HepG2 (cell line): Measurements from ENCODE around the gene GSK3A. TPM values are rescaled to one million over a fixed set of nuclear protein-coding genes. Genes with fewer than 3 reads are reported as not detected.
A peak's percentile ranks its signal among the peaks of the same experiment; 100 is the strongest.

Experiments used
- FOXM1 ChIP-seq: sonication (generic); formaldehyde crosslinking; IDR thresholded peaks from 2 replicates; pipeline ENCODE4 v1.5.0; 2020; ENCODE audit warnings: missing genetic modification reagents
- FOXO1 ChIP-seq: sonication (generic); formaldehyde crosslinking; IDR thresholded peaks from 2 replicates; pipeline ENCODE4 v1.4.0; 2020; ENCODE audit warnings: missing genetic modification reagents
- KDM4B ChIP-seq: sonication (generic); formaldehyde crosslinking; IDR thresholded peaks from 2 replicates; pipeline ENCODE4 v1.4.0; 2020; ENCODE audit warnings: missing genetic modification reagents
- KLF11 ChIP-seq: IDR thresholded peaks from 2 replicates; pipeline ENCODE4 v1.6.1; 2016; ENCODE audit warnings: missing compliant biosample characterization
- RFX3 ChIP-seq: IDR thresholded peaks from 2 replicates; pipeline ENCODE4 v1.6.1; 2016; ENCODE audit warnings: missing biosample characterization, missing genetic modification reagents
- ZKSCAN8 ChIP-seq: IDR thresholded peaks from 2 replicates; pipeline ENCODE4 v1.6.1; 2016; ENCODE audit warnings: borderline replicate concordance, missing genetic modification reagents, missing compliant biosample characterization
- ZNF354B ChIP-seq: sonication (generic); formaldehyde crosslinking; IDR thresholded peaks from 2 replicates; pipeline ENCODE4 v1.8.0; 2022; ENCODE audit warnings: mild to moderate bottlenecking, missing genetic modification reagents
- ZNF564 ChIP-seq: sonication (generic); formaldehyde crosslinking; IDR thresholded peaks from 2 replicates; pipeline ENCODE4 v1.8.1; 2023; ENCODE audit warnings: mild to moderate bottlenecking, missing genetic modification reagents
- ZNF749 ChIP-seq: sonication (generic); formaldehyde crosslinking; IDR thresholded peaks from 2 replicates; pipeline ENCODE4 v1.8.0; 2022; ENCODE audit warnings: mild to moderate bottlenecking, missing genetic modification reagents, moderate library complexity, borderline replicate concordance
- ZNF773 ChIP-seq: sonication (generic); formaldehyde crosslinking; IDR thresholded peaks from 2 replicates; pipeline ENCODE4 v1.4.0; 2020; ENCODE audit warnings: missing genetic modification reagents, borderline replicate concordance
- ZNF792 ChIP-seq: IDR thresholded peaks from 2 replicates; pipeline ENCODE4 v1.6.1; 2016
- ZNF841 ChIP-seq: sonication (generic); formaldehyde crosslinking; IDR thresholded peaks from 2 replicates; pipeline ENCODE4 v1.8.1; 2023; ENCODE audit warnings: missing genetic modification reagents, borderline replicate concordance
- polyA plus RNA-seq, 8 experiments: library from polyadenylated mRNA; depleted of rRNA in 3 of 8; stranded (reverse) in 7 of 8; unstranded in 1 of 8; fragments of >200 nt; fragmentation: Illumina TruSeq in 4 of 8; extraction: Trizol in 4 of 8; gene quantifications; 2 replicates each; pipeline versions ENCODE4 v1.2.1 to v1.2.3, GENCODE V29; 2011 to 2016; ENCODE audit warnings: low read depth in 4 of 8, missing spikeins in 1 of 8, mixed read lengths in 1 of 8; ENCODE audit not compliant: insufficient read depth in 1 of 8
- total RNA-seq, 5 experiments: library from RNA; depleted of rRNA; stranded (reverse); fragments of >200 nt; fragmentation: Illumina TruSeq; extraction: Trizol; gene quantifications; 2 replicates each; pipeline ENCODE4 v1.2.3, GENCODE V29; 2016; ENCODE audit warnings: low read depth in 1 of 5
- TF ChIP-seq, protein P1 (sequence below): sonication (generic); formaldehyde crosslinking; IDR thresholded peaks from 2 replicates; pipeline ENCODE4 v1.9.0; 2022; ENCODE audit warnings: low read depth, missing genetic modification reagents
- TF ChIP-seq, protein P2 (sequence below): sonication (generic); formaldehyde crosslinking; IDR thresholded peaks from 2 replicates; pipeline ENCODE4 v1.4.0; 2020; ENCODE audit warnings: missing genetic modification reagents
- TF ChIP-seq, protein P3 (sequence below): sonication (generic); formaldehyde crosslinking; IDR thresholded peaks from 2 replicates; pipeline ENCODE4 v1.4.0; 2020; ENCODE audit warnings: missing genetic modification reagents
- TF ChIP-seq, protein P4 (sequence below): sonication (generic); IDR thresholded peaks from 2 replicates; pipeline ENCODE4 v1.6.1; 2016; ENCODE audit warnings: low read depth, borderline replicate concordance
- TF ChIP-seq, protein P5 (sequence below), 2 experiments: sonication (generic) in 1 of 2; formaldehyde crosslinking in 1 of 2; IDR thresholded peaks; 2 replicates each; pipeline versions ENCODE4 v1.5.1 to v1.6.1; 2011 to 2020; ENCODE audit warnings: borderline replicate concordance in 1 of 2, low read depth in 1 of 2, low read length in 1 of 2, mild to moderate bottlenecking in 1 of 2, missing genetic modification reagents in 1 of 2, moderate library complexity in 1 of 2
- TF ChIP-seq, protein P6 (sequence below): sonication (generic); formaldehyde crosslinking; IDR thresholded peaks from 2 replicates; pipeline ENCODE4 v1.8.0; 2022; ENCODE audit warnings: missing genetic modification reagents, mild to moderate bottlenecking, inconsistent platforms, borderline replicate concordance

The GSK3A gene
- total and polyA plus RNA-seq, 2 of the 13 experiments (the other 11 are each of a cell fraction or from before 2014, with no cell fraction given) = 16.9 to 52.5 TPM

DNA sequence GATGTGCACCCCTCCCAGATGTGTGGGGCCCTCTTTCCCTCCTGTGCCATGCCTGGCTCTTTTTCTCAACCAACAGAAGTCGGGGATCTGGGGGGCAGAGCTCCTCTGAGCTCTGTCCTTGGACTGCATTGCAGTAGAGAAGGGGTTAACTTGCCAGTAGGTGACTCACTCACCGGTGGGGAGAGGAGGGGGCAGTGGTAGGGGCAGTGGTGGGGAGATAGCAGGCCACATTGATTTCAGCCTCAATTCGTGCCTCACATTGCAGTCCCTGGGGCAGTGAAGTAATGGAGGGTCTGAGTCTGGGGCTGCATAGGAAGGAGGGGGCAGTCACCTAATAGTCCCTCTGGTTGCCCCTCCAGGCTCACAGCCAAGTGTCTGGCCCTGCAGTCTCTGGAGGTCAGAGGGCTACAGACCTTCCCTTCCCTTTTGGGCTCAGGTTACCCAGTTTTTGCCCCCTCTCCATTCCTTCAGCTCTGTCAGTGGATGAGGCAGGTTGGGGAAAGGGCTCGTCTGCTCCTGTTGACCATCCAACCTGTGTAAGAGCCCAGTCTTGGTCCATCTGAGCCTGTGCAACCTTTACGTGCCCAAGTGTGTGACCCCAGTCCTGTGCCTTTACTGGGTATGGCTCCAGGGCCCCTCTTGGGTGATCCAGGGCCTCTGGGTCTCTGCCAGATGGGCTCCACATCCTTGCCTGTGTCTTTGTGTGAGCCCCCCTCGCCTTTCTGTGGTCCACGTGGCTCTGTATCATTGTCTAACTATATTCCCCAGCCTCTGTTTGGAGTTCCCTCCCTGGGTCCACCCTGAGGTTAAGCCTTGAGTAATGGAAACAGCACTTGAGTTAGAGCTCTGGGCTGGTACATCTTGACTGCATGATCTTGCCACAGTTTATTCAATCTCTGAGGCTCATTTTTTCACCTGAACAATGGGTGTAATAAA is 39.7 kb upstream of the GSK3A start (continued):
- TF ChIP-seq, protein P1, sequence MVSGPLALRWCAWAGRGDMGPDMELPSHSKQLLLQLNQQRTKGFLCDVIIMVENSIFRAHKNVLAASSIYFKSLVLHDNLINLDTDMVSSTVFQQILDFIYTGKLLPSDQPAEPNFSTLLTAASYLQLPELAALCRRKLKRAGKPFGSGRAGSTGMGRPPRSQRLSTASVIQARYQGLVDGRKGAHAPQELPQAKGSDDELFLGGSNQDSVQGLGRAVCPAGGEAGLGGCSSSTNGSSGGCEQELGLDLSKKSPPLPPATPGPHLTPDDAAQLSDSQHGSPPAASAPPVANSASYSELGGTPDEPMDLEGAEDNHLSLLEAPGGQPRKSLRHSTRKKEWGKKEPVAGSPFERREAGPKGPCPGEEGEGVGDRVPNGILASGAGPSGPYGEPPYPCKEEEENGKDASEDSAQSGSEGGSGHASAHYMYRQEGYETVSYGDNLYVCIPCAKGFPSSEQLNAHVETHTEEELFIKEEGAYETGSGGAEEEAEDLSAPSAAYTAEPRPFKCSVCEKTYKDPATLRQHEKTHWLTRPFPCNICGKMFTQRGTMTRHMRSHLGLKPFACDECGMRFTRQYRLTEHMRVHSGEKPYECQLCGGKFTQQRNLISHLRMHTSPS (CRISPR knock-in tag) = no peak; the same call in none of the 2 replicates
- TF ChIP-seq FOXM1 (no peak), ZNF841 (no peak), ZNF773 (CRISPR knock-in tag) (no peak), ZNF749 (CRISPR knock-in tag) (no peak), RFX3 (CRISPR knock-in tag) (no peak), KLF11 (CRISPR knock-in tag) (no peak), FOXO1 (CRISPR knock-in tag) (no peak), ZNF792 (CRISPR knock-in tag) (no peak; the same call in 1 of the 2 replicates), KDM4B (no peak), ZNF354B (CRISPR knock-in tag) (no peak), ZNF564 (CRISPR knock-in tag) (no peak), ZKSCAN8 (no peak)
- TF ChIP-seq, protein P2, sequence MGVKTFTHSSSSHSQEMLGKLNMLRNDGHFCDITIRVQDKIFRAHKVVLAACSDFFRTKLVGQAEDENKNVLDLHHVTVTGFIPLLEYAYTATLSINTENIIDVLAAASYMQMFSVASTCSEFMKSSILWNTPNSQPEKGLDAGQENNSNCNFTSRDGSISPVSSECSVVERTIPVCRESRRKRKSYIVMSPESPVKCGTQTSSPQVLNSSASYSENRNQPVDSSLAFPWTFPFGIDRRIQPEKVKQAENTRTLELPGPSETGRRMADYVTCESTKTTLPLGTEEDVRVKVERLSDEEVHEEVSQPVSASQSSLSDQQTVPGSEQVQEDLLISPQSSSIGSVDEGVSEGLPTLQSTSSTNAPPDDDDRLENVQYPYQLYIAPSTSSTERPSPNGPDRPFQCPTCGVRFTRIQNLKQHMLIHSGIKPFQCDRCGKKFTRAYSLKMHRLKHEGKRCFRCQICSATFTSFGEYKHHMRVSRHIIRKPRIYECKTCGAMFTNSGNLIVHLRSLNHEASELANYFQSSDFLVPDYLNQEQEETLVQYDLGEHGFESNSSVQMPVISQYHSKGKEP = no peak
- TF ChIP-seq, protein P3, sequence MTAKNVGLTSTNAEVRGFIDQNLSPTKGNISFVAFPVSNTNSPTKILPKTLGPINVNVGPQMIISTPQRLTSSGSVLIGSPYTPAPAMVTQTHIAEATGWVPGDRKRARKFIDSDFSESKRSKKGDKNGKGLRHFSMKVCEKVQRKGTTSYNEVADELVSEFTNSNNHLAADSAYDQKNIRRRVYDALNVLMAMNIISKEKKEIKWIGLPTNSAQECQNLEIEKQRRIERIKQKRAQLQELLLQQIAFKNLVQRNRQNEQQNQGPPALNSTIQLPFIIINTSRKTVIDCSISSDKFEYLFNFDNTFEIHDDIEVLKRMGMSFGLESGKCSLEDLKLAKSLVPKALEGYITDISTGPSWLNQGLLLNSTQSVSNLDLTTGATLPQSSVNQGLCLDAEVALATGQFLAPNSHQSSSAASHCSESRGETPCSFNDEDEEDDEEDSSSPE (CRISPR knock-in tag) = no peak
- TF ChIP-seq, protein P4, sequence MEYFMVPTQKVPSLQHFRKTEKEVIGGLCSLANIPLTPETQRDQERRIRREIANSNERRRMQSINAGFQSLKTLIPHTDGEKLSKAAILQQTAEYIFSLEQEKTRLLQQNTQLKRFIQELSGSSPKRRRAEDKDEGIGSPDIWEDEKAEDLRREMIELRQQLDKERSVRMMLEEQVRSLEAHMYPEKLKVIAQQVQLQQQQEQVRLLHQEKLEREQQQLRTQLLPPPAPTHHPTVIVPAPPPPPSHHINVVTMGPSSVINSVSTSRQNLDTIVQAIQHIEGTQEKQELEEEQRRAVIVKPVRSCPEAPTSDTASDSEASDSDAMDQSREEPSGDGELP = peak; percentile 64; the same call in 1 of the 2 replicates
- TF ChIP-seq, protein P5, sequence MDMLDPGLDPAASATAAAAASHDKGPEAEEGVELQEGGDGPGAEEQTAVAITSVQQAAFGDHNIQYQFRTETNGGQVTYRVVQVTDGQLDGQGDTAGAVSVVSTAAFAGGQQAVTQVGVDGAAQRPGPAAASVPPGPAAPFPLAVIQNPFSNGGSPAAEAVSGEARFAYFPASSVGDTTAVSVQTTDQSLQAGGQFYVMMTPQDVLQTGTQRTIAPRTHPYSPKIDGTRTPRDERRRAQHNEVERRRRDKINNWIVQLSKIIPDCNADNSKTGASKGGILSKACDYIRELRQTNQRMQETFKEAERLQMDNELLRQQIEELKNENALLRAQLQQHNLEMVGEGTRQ (IDR thresholded peaks at IDR 0.05; ENCODE audit: low read depth, low read length) = no peak
- TF ChIP-seq, protein P5 (CRISPR knock-in tag; IDR thresholded peaks at IDR 0.05; ENCODE audit: borderline replicate concordance) = no peak
- TF ChIP-seq, protein P6, sequence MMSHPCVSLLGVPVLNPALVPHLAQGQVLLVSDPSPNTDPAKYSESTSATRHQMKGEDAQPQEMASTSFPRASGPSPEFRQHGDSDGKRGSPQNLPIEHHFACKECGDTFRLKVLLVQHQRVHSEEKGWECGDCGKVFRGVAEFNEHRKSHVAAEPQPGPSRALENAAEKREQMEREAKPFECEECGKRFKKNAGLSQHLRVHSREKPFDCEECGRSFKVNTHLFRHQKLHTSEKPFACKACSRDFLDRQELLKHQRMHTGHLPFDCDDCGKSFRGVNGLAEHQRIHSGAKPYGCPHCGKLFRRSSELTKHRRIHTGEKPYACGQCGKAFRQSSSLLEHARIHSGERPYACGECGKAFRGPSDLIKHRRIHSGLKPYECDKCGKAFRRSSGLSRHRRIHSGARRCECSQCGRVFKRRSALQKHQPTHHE (CRISPR knock-in tag) = no peak
